Measurements from ENCODE around the gene APEX2.
"Not testable (repeated sequence)": the region's sequence is repeated elsewhere in the genome, so short reads cannot be mapped to it uniquely, and the experiment has no call there.

APEX2 gene, protein sequence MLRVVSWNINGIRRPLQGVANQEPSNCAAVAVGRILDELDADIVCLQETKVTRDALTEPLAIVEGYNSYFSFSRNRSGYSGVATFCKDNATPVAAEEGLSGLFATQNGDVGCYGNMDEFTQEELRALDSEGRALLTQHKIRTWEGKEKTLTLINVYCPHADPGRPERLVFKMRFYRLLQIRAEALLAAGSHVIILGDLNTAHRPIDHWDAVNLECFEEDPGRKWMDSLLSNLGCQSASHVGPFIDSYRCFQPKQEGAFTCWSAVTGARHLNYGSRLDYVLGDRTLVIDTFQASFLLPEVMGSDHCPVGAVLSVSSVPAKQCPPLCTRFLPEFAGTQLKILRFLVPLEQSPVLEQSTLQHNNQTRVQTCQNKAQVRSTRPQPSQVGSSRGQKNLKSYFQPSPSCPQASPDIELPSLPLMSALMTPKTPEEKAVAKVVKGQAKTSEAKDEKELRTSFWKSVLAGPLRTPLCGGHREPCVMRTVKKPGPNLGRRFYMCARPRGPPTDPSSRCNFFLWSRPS

GRCh38 chrX:54999717-55000598 lies at the start of gene APEX2:
Gene APEX2 (plus strand): TSS chrX:55000363. CDS start chrX:55000423, 60 bp downstream.
- peak; percentile 90 for DNase-seq (ENCODE audit: low spot score)

DNA sequence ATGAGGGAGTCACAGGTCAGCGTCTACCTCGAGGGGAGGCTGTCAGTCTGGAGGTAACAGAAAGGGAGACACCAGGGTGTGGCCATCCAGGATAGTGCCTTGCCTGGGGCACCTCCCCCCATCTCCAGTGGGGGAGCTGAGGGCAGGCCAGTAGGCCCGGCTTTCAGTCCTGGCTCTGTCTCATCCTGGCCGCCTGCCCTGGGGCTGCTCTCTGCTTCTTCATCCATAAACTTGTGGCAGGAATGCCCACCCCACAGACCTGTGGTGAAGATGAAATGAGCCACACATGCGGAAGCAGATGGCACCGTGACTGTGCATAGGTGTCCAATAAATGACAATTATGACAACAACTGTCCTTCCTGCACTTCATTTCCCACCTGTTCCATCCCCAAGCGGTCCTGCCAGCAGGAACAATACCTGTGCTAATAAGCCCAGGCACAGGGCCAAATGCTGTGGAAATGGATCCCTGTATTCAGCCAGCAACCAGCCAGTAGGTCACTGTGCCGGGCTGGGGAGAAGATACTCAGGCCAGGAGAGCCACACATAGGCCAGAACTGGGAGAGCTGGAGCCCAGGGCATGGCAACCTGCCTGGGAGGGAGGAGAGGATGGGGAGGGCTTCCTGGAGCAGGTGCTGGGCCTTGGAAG lies 49.3 kb upstream of the APEX2 start:
- DNase-seq (ENCODE audit: low spot score): no peak

GRCh38 chrX:54961750-54962149 lies 38.4 kb upstream of the APEX2 start:
- DNase-seq (ENCODE audit: low spot score): no peak

GRCh38 chrX:54964766-54965497 lies 35.2 kb upstream of the APEX2 start:
- DNase-seq (ENCODE audit: low spot score): no peak

- DNase-seq (ENCODE audit: low spot score): no peak
Measured at GRCh38 chrX:54977387-54977786, 22.8 kb upstream of the APEX2 start.

GRCh38 chrX:54978448-54978847 lies 21.7 kb upstream of the APEX2 start:
- DNase-seq (ENCODE audit: low spot score): no peak

DNA sequence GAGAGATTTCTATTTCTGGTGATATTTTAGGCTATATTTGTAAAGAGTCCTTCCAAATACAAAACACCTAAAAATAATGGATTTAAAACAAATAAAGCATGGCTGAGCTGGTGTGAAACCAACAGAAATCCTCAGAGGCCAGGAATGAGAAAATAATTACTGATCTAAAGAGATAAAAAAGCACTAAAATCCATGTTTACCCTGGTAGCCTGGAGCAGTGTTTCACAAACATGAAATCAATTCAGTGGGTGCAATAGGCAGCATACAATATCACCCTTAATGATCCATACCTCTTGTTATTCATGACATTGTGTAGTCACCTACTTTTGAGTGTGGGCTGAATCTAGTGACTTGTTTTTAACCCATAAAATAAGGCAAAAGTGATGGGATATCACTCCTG lies 20.7 kb upstream of the APEX2 start:
- no peak for DNase-seq (ENCODE audit: low spot score)

DNA sequence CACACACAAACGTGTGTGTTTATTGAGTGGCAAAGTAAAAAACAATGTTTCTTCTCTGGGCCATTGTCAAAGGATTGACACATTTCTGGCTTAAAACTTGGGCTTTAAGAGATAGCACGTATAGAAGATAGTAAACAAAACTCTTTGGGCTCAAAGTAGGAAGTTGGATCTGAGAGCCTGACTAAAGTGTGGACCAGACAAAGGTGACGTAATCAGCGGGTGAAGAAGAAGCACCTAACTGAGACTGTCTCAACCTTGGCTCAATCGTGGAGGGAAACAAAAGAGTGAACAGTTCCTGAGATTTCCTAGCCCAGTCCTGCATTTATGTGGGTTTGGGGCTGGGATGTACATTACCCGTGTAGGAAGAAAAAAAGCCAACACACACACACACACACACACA lies 19.8 kb upstream of the APEX2 start:
- DNase-seq (ENCODE audit: low spot score): no peak

DNA sequence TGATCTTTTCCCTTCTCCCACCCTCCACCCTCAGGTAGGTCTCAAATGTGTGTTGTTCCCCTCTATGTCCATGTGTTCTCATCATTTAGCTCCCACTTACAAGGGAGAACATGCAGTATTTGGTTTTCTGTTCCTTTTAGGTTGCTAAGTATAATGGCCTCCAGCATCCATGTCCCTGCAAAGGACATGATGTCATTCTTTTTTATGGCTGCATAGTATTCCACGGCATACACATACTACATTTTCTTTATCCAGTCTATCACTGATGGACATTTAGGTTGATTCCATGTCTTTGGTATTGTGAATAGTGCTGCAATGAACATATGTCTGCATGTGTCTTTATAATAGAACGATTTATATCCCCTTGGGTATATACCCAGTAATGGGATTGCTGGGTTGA lies 16.9 kb upstream of the APEX2 start:
- DNase-seq (ENCODE audit: low spot score): not testable (repeated sequence)

GRCh38 chrX:54991706-54992105 lies 8.5 kb upstream of the APEX2 start:
- DNase-seq (ENCODE audit: low spot score): no peak

DNA sequence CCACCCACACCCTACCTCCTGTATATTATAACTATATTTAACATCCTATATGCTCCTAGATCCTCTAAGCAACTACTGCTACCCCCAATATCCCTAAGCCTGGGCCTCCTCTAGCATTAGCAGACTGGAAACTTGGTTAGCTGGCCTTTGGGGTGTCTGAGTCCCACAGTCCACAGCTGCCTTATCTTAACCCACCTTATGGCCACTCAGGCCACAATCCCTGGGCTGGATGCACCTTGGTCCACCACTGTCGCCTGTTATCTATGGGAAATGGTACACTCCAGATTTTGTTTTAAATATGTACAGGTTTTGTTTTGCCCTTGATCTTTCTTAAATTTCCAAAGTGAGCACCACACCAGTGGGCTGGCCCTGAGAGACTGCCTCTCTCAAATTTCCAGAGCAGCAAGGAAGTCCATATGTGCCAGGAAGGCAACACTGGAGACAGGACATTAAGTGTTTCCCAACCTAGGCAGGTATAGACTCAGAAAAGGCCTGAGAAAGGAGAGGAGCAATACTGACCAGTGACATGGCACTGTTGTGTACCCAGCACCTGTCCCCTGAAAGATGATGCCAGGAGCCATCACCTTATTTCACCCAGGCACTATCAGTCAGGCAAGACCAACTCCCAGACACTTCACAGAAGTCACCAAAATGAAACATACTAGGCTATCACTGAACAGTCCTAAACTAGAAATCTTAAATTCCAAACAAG lies 7.1 kb upstream of the APEX2 start:
- DNase-seq (ENCODE audit: low spot score): no peak

- DNase-seq (ENCODE audit: low spot score): no peak
Measured at GRCh38 chrX:54994099-54994498, 6.1 kb upstream of the APEX2 start, which contains the start of gene PFKFB1. Gene PFKFB1 (minus strand): TSS chrX:54994188. CDS start chrX:54994007, 181 bp downstream.

GRCh38 chrX:54994668-54995351 lies 5.4 kb upstream of the APEX2 start:
- no peak for DNase-seq (ENCODE audit: low spot score)

- DNase-seq (ENCODE audit: low spot score): no peak
Measured at GRCh38 chrX:54995621-54996020, 4.5 kb upstream of the APEX2 start.

- DNase-seq (ENCODE audit: low spot score): no peak
Measured at GRCh38 chrX:55004231-55004630, 4.1 kb downstream of the APEX2 start.

DNA sequence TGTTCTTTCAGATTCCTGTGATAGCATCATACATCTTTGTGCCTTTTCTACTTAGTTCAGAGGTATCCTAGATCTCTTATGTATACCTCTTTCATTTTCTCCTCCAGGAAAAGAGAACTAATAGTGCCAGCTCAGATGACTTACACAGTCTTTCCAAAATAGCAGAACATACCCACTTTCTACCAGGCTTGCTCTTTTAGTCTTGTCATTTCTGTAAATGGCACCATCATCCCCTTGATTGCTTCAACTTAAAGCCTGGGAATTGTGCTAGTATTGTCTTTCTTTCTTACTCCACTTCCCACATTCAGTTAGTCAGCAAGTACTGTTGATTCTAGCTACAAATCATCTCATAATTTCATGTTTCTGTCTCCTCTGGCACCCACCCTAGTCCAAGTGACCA lies 5.1 kb downstream of the APEX2 start:
- DNase-seq (ENCODE audit: low spot score): no peak

GRCh38 chrX:55006827-55007621 lies 6.9 kb downstream of the APEX2 start:
- DNase-seq (ENCODE audit: low spot score): no peak

- DNase-seq (ENCODE audit: low spot score): peak; percentile 59
Measured at GRCh38 chrX:55007656-55008055, 7.5 kb downstream of the APEX2 start.

GRCh38 chrX:55008571-55009358 lies 8.6 kb downstream of the APEX2 start:
- DNase-seq (ENCODE audit: low spot score): peak; percentile 27

Data from GM03348 (cell line).